Embryonic facial prominence (tissue), 1 donor: Measurements from ENCODE around the gene CUTC.

Source experiments
- DNase-seq: peaks from one replicate; pipeline ENCODE4 v3.0.0-alpha.2; 2016; ENCODE audit errors: extremely low spot score

CUTC gene

GRCh38 chr10:99782447-99783286 lies 50.6 kb downstream of the CUTC start, which contains the start of gene ABCC2:
Gene ABCC2, plus strand, starts transcription at chr10:99782640. Its CDS starts 205 bp downstream, at chr10:99782845.
- no peak for DNase-seq

- DNase-seq, result no peak
Measured at GRCh38 chr10:99784016-99784726, 52.1 kb downstream of the CUTC start.

- no peak for DNase-seq
Measured at GRCh38 chr10:99784727-99785441, 52.9 kb downstream of the CUTC start.

- no peak for DNase-seq
Measured at GRCh38 chr10:99785646-99786045, 53.6 kb downstream of the CUTC start.

GRCh38 chr10:99787311-99787710 lies 55.3 kb downstream of the CUTC start:
- DNase-seq, result no peak

- no peak for DNase-seq
Measured at GRCh38 chr10:99787782-99788445, 55.9 kb downstream of the CUTC start.

- peak; percentile 38 for DNase-seq
Measured at GRCh38 chr10:99788598-99789256, 56.7 kb downstream of the CUTC start.

- DNase-seq, result no peak
Measured at GRCh38 chr10:99791831-99792230, 59.8 kb downstream of the CUTC start.

- no peak for DNase-seq
Measured at GRCh38 chr10:99793819-99794218, 61.8 kb downstream of the CUTC start.

GRCh38 chr10:99796928-99797327 lies 64.9 kb downstream of the CUTC start:
- no peak for DNase-seq

GRCh38 chr10:99798031-99798430 lies 66.0 kb downstream of the CUTC start:
- no peak for DNase-seq

- DNase-seq, result no peak
Measured at GRCh38 chr10:99798920-99799319, 66.9 kb downstream of the CUTC start.

GRCh38 chr10:99799613-99800012 lies 67.6 kb downstream of the CUTC start:
- DNase-seq, result no peak

- DNase-seq, result no peak
Measured at GRCh38 chr10:99804471-99804870, 72.4 kb downstream of the CUTC start.

GRCh38 chr10:99805190-99805589 lies 73.2 kb downstream of the CUTC start:
- DNase-seq, result no peak
